Measurements from ENCODE around the gene HSPA4L.

GRCh38 chr4:127888559-127888958 is 106.4 kb downstream of the HSPA4L start:
- no peak for TF ChIP-seq CTCF (IDR thresholded peaks at IDR 0.05)
- no peak for TF ChIP-seq EZH2 (IDR thresholded peaks at IDR 0.05; ENCODE audit: borderline replicate concordance, insufficient read depth, low read depth, low read length, poor library complexity, severe bottlenecking)
